HepG2 (cell line): Measurements from ENCODE around the gene STUB1. TPM values are rescaled to one million over a fixed set of nuclear protein-coding genes. Genes with fewer than 3 reads are reported as not detected.

Experiments used
- ELF3 ChIP-seq: IDR thresholded peaks from 2 replicates; pipeline ENCODE4 v1.6.1; 2016; ENCODE audit warnings: missing genetic modification reagents, missing compliant biosample characterization
- EZH2 ChIP-seq: conservative IDR thresholded peaks from 2 replicates; pipeline ENCODE4 v1.6.1; 2012; ENCODE audit warnings: mild to moderate bottlenecking, low read depth, low read length, moderate library complexity
- KLF16 ChIP-seq, 2 experiments: sonication (generic) in 1 of 2; formaldehyde crosslinking in 1 of 2; IDR thresholded peaks; 2 replicates each; pipeline versions ENCODE4 v1.6.1 to v1.8.0; 2016 to 2023; ENCODE audit warnings: missing genetic modification reagents in 2 of 2, missing compliant biosample characterization in 1 of 2
- PRMT3 ChIP-seq: sonication (generic); formaldehyde crosslinking; IDR thresholded peaks from 2 replicates; pipeline ENCODE4 v1.8.1; 2022; ENCODE audit warnings: low read depth, mild to moderate bottlenecking, moderate library complexity, missing genetic modification reagents, borderline replicate concordance
- SCMH1 ChIP-seq: sonication (generic); formaldehyde crosslinking; IDR thresholded peaks from 2 replicates; pipeline ENCODE4 v1.9.0; 2021; ENCODE audit warnings: missing genetic modification reagents, mild to moderate bottlenecking, borderline replicate concordance
- SP4 ChIP-seq: sonication (generic); formaldehyde crosslinking; IDR thresholded peaks from 2 replicates; pipeline ENCODE4 v1.8.1; 2023; ENCODE audit warnings: mild to moderate bottlenecking, missing genetic modification reagents
- SRSF4 ChIP-seq: fragments of 200-400 bp; formaldehyde crosslinking; IDR thresholded peaks from one replicate; pipeline ENCODE4 v1.6.1; 2018; ENCODE audit warnings: mild to moderate bottlenecking, low read depth, low read length, moderate library complexity; ENCODE audit not compliant: poor library complexity, severe bottlenecking
- TCF12 ChIP-seq, 2 experiments: fragments of 450-650 bp in 1 of 2; sonication (generic) in 1 of 2; formaldehyde crosslinking in 1 of 2; IDR thresholded peaks; 2 replicates each; pipeline versions ENCODE4 v1.6.1 to v1.8.0; 2017 to 2022; ENCODE audit warnings: antibody characterized with exemption in 1 of 2, mild to moderate bottlenecking in 1 of 2, missing genetic modification reagents in 1 of 2, moderate library complexity in 1 of 2
- TEAD2 ChIP-seq: sonication (generic); formaldehyde crosslinking; IDR thresholded peaks from 2 replicates; pipeline ENCODE4 v1.9.0; 2021; ENCODE audit warnings: missing genetic modification reagents
- ZFP90 ChIP-seq: sonication (generic); formaldehyde crosslinking; IDR thresholded peaks from 2 replicates; pipeline ENCODE4 v1.8.0; 2022; ENCODE audit warnings: missing genetic modification reagents, mild to moderate bottlenecking, inconsistent platforms, borderline replicate concordance
- ZNF260 ChIP-seq: sonication (generic); formaldehyde crosslinking; IDR thresholded peaks from 2 replicates; pipeline ENCODE4 v1.4.0; 2020; ENCODE audit warnings: missing genetic modification reagents, low read depth, mild to moderate bottlenecking, borderline replicate concordance
- ZNF3 ChIP-seq: IDR thresholded peaks from 2 replicates; pipeline ENCODE4 v1.7.0; 2017; ENCODE audit warnings: inconsistent platforms
- ZNF317 ChIP-seq: sonication (generic); formaldehyde crosslinking; IDR thresholded peaks from 2 replicates; pipeline ENCODE4 v1.5.0; 2020; ENCODE audit warnings: mild to moderate bottlenecking, missing genetic modification reagents
- ZNF337 ChIP-seq: sonication (generic); formaldehyde crosslinking; IDR thresholded peaks from 2 replicates; pipeline ENCODE4 v1.5.1; 2020; ENCODE audit warnings: missing genetic modification reagents, low read depth, mild to moderate bottlenecking, borderline replicate concordance
- ZNF510 ChIP-seq: sonication (generic); formaldehyde crosslinking; IDR thresholded peaks from 2 replicates; pipeline ENCODE4 v1.4.0; 2020; ENCODE audit warnings: low read depth, mild to moderate bottlenecking, missing genetic modification reagents
- ZNF543 ChIP-seq: sonication (generic); formaldehyde crosslinking; IDR thresholded peaks from 2 replicates; pipeline ENCODE4 v1.4.0; 2020; ENCODE audit warnings: mild to moderate bottlenecking, missing genetic modification reagents
- ZNF570 ChIP-seq: sonication (generic); formaldehyde crosslinking; IDR thresholded peaks from 2 replicates; pipeline ENCODE4 v1.4.0; 2020; ENCODE audit warnings: mild to moderate bottlenecking, missing genetic modification reagents, borderline replicate concordance
- ZNF615 ChIP-seq: sonication (generic); formaldehyde crosslinking; IDR thresholded peaks from 2 replicates; pipeline ENCODE4 v1.5.0; 2020; ENCODE audit warnings: mild to moderate bottlenecking, missing genetic modification reagents, borderline replicate concordance
- polyA plus RNA-seq, 8 experiments: library from polyadenylated mRNA; depleted of rRNA in 3 of 8; stranded (reverse) in 7 of 8; unstranded in 1 of 8; fragments of >200 nt; fragmentation: Illumina TruSeq in 4 of 8; extraction: Trizol in 4 of 8; gene quantifications; 2 replicates each; pipeline versions ENCODE4 v1.2.1 to v1.2.3, GENCODE V29; 2011 to 2016; ENCODE audit warnings: low read depth in 4 of 8, missing spikeins in 1 of 8, mixed read lengths in 1 of 8; ENCODE audit not compliant: insufficient read depth in 1 of 8
- total RNA-seq, 5 experiments: library from RNA; depleted of rRNA; stranded (reverse); fragments of >200 nt; fragmentation: Illumina TruSeq; extraction: Trizol; gene quantifications; 2 replicates each; pipeline ENCODE4 v1.2.3, GENCODE V29; 2016; ENCODE audit warnings: low read depth in 1 of 5
- TF ChIP-seq, protein P1 (sequence below): sonication (generic); formaldehyde crosslinking; IDR thresholded peaks from 2 replicates; pipeline ENCODE4 v1.4.0; 2020; ENCODE audit warnings: missing genetic modification reagents
- TF ChIP-seq, protein P2 (sequence below): sonication (generic); formaldehyde crosslinking; IDR thresholded peaks from 2 replicates; pipeline ENCODE4 v1.4.0; 2020; ENCODE audit warnings: mild to moderate bottlenecking, low read depth, missing genetic modification reagents
- TF ChIP-seq, protein P3 (sequence below): sonication (generic); formaldehyde crosslinking; IDR thresholded peaks from 2 replicates; pipeline ENCODE4 v1.5.0; 2020; ENCODE audit warnings: missing genetic modification reagents
- TF ChIP-seq, protein P4 (sequence below): sonication (generic); formaldehyde crosslinking; IDR thresholded peaks from 2 replicates; pipeline ENCODE4 v1.5.1; 2020; ENCODE audit warnings: missing genetic modification reagents, mild to moderate bottlenecking, borderline replicate concordance
- TF ChIP-seq, protein P5 (sequence below): sonication (generic); formaldehyde crosslinking; IDR thresholded peaks from 2 replicates; pipeline ENCODE4 v1.5.0; 2020; ENCODE audit warnings: mild to moderate bottlenecking, missing genetic modification reagents

STUB1 gene
- total and polyA plus RNA-seq, 2 of the 13 experiments (the other 11 are each of a cell fraction or from before 2014, with no cell fraction given): 52.9 to 78.2 TPM

DNA sequence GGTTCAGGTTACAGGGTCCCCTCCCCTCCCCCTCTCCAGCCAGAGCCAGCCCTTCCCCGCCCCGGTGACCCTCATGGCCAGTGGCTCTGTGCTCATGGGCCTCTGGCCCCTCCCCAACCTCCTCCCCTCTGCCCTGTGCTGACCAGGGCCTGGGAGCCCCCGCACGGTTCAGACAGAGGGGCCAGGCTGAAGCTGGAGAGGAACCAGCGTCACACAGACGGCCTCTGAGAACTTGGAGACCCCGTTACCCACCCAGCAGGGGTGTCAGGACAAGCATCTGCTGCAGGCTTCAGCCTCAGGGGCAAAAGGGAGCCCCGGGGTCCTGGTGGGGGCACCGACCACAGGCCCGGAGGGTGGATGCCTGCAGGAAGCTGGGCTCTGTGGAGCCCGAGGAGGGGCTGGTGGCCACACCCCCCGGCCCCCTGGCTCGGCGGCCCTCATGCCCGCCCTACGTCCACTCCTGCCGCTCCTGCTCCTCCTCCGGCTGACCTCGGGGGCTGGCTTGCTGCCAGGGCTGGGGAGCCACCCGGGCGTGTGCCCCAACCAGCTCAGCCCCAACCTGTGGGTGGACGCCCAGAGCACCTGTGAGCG, 49.3 kb upstream of the STUB1 start, which contains the start of gene WFIKKN1 (continued):
- TF ChIP-seq SRSF4 (no peak), KLF16 (CRISPR knock-in tag; IDR thresholded peaks at IDR 0.05) (peak in 1 of 2 experiments; percentile 77; a peak in 2 of 4 replicates), ZNF260 (CRISPR knock-in tag) (no peak), ZNF317 (no peak; the same call in 1 of the 2 replicates), ZNF3 (CRISPR knock-in tag) (no peak), ZNF543 (CRISPR knock-in tag) (no peak; the same call in 1 of the 2 replicates), TEAD2 (CRISPR knock-in tag) (no peak), ZNF570 (CRISPR knock-in tag) (no peak), TCF12 (IDR thresholded peaks at IDR 0.05) (no peak), TCF12 (CRISPR knock-in tag; IDR thresholded peaks at IDR 0.05) (no peak), PRMT3 (CRISPR knock-in tag) (no peak), EZH2 (no peak), SP4 (CRISPR knock-in tag) (no peak; the same call in 1 of the 2 replicates), ZNF510 (CRISPR knock-in tag) (no peak), ZFP90 (CRISPR knock-in tag) (no peak), ZNF615 (CRISPR knock-in tag) (no peak), ZNF337 (no peak), ELF3 (CRISPR knock-in tag) (no peak), SCMH1 (CRISPR knock-in tag) (no peak)
- TF ChIP-seq, protein P1, sequence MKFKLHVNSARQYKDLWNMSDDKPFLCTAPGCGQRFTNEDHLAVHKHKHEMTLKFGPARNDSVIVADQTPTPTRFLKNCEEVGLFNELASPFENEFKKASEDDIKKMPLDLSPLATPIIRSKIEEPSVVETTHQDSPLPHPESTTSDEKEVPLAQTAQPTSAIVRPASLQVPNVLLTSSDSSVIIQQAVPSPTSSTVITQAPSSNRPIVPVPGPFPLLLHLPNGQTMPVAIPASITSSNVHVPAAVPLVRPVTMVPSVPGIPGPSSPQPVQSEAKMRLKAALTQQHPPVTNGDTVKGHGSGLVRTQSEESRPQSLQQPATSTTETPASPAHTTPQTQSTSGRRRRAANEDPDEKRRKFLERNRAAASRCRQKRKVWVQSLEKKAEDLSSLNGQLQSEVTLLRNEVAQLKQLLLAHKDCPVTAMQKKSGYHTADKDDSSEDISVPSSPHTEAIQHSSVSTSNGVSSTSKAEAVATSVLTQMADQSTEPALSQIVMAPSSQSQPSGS (CRISPR knock-in tag): no peak
- TF ChIP-seq, protein P2, sequence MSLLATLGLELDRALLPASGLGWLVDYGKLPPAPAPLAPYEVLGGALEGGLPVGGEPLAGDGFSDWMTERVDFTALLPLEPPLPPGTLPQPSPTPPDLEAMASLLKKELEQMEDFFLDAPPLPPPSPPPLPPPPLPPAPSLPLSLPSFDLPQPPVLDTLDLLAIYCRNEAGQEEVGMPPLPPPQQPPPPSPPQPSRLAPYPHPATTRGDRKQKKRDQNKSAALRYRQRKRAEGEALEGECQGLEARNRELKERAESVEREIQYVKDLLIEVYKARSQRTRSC: no peak
- TF ChIP-seq, protein P3, sequence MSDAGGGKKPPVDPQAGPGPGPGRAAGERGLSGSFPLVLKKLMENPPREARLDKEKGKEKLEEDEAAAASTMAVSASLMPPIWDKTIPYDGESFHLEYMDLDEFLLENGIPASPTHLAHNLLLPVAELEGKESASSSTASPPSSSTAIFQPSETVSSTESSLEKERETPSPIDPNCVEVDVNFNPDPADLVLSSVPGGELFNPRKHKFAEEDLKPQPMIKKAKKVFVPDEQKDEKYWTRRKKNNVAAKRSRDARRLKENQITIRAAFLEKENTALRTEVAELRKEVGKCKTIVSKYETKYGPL (CRISPR knock-in tag): no peak
- TF ChIP-seq, protein P4, sequence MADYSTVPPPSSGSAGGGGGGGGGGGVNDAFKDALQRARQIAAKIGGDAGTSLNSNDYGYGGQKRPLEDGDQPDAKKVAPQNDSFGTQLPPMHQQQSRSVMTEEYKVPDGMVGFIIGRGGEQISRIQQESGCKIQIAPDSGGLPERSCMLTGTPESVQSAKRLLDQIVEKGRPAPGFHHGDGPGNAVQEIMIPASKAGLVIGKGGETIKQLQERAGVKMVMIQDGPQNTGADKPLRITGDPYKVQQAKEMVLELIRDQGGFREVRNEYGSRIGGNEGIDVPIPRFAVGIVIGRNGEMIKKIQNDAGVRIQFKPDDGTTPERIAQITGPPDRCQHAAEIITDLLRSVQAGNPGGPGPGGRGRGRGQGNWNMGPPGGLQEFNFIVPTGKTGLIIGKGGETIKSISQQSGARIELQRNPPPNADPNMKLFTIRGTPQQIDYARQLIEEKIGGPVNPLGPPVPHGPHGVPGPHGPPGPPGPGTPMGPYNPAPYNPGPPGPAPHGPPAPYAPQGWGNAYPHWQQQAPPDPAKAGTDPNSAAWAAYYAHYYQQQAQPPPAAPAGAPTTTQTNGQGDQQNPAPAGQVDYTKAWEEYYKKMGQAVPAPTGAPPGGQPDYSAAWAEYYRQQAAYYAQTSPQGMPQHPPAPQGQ (CRISPR knock-in tag): no peak; the same call in 1 of the 2 replicates
- TF ChIP-seq, protein P5, sequence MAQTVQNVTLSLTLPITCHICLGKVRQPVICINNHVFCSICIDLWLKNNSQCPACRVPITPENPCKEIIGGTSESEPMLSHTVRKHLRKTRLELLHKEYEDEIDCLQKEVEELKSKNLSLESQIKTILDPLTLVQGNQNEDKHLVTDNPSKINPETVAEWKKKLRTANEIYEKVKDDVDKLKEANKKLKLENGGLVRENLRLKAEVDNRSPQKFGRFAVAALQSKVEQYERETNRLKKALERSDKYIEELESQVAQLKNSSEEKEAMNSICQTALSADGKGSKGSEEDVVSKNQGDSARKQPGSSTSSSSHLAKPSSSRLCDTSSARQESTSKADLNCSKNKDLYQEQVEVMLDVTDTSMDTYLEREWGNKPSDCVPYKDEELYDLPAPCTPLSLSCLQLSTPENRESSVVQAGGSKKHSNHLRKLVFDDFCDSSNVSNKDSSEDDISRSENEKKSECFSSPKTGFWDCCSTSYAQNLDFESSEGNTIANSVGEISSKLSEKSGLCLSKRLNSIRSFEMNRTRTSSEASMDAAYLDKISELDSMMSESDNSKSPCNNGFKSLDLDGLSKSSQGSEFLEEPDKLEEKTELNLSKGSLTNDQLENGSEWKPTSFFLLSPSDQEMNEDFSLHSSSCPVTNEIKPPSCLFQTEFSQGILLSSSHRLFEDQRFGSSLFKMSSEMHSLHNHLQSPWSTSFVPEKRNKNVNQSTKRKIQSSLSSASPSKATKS (CRISPR knock-in tag): 0 out of 2 replicates have a peak, but pooled peaks have one; percentile 35
